H1 (cell line): ENCODE measurements around the gene STRADB. TPM values are rescaled to one million over a fixed set of nuclear protein-coding genes. Genes with fewer than 3 reads are reported as not detected.
"Not testable (repeated sequence)": the region's sequence is repeated elsewhere in the genome, so short reads cannot be mapped to it uniquely, and the experiment has no call there.

Experiments used
- CTCF ChIA-PET: fragments of 300-600 bp; sonication (Branson Sonifier 250); formaldehyde crosslinking; loops from one replicate; lab custom pipeline; 2021; ENCODE audit not compliant: partially characterized antibody; lab: Charles Lee
- POLR2A ChIA-PET: fragments of 300-600 bp; sonication (Branson Sonifier 250); formaldehyde crosslinking; loops from one replicate; lab custom pipeline; 2021; ENCODE audit warnings: inconsistent platforms; ENCODE audit not compliant: partially characterized antibody; lab: Charles Lee
- DNase-seq, 2 experiments: peaks; one replicate each; pipeline versions ENCODE4 v3.0.0 to v3.0.0-alpha.2; 2010 to 2022; ENCODE audit warnings: low spot score in 2 of 2, low read depth in 1 of 2, mixed read lengths in 1 of 2
- FAIRE-seq: peaks from 2 replicates; lab custom pipeline; 2011; peaks lifted over from hg19 to GRCh38; lab: Jason Lieb, UNC
- H2AFZ ChIP-seq: 2 replicates; pipeline ENCODE4 v1.8.1; 2012; ENCODE audit warnings: low read length, inconsistent platforms
- H2AK5ac ChIP-seq: 2 replicates; pipeline ENCODE4 v1.6.1; 2013; ENCODE audit warnings: low read depth, low read length
- H2BK120ac ChIP-seq: replicated peaks from 2 replicates; pipeline ENCODE3; 2013; ENCODE audit warnings: low read depth, low read length, inconsistent platforms
- H2BK12ac ChIP-seq: 2 replicates; pipeline ENCODE4 v1.6.1; 2013; ENCODE audit warnings: low read depth, low read length
- H2BK15ac ChIP-seq: 2 replicates; pipeline ENCODE4 v1.6.1; 2013; ENCODE audit warnings: low read length
- H2BK20ac ChIP-seq: 2 replicates; pipeline ENCODE4 v1.6.1; 2013; ENCODE audit warnings: low read length
- H2BK5ac ChIP-seq: 2 replicates; pipeline ENCODE4 v1.6.1; 2013; ENCODE audit warnings: low read depth, low read length
- H3K14ac ChIP-seq: 2 replicates; pipeline ENCODE4 v1.6.1; 2013; ENCODE audit warnings: inconsistent platforms; ENCODE audit not compliant: insufficient read length
- H3K18ac ChIP-seq: 2 replicates; pipeline ENCODE4 v1.6.1; 2013; ENCODE audit warnings: low read length; ENCODE audit errors: extremely low read depth
- H3K23ac ChIP-seq: 2 replicates; pipeline ENCODE4 v1.6.1; 2013; ENCODE audit warnings: inconsistent platforms; ENCODE audit not compliant: insufficient read length
- H3K23me2 ChIP-seq: 2 replicates; pipeline ENCODE4 v1.6.1; 2013; ENCODE audit warnings: low read depth, low read length
- H3K27ac ChIP-seq: 2 replicates; pipeline ENCODE4 v1.6.1; 2011; ENCODE audit warnings: low read depth, low read length, inconsistent platforms
- H3K27me3 ChIP-seq, 4 experiments: replicated peaks in 1 of 4; 1 replicate in 1 of 4; 2 replicates in 3 of 4; pipeline versions ENCODE4 v1.6.1 to v1.8.1; 2011 to 2013; ENCODE audit warnings: low read length in 3 of 4, mild to moderate bottlenecking in 3 of 4, inconsistent platforms in 2 of 4, mixed read lengths in 2 of 4, moderate library complexity in 1 of 4; ENCODE audit not compliant: control insufficient read depth in 3 of 4, insufficient read depth in 3 of 4; ENCODE audit errors: extremely low read depth in 1 of 4
- H3K36me3 ChIP-seq, 4 experiments: 2 replicates each; pipeline versions ENCODE4 v1.6.1 to v1.8.1; 2011 to 2013; ENCODE audit warnings: mild to moderate bottlenecking in 4 of 4, low read length in 3 of 4, moderate library complexity in 2 of 4, control low read depth in 1 of 4, inconsistent platforms in 1 of 4; ENCODE audit not compliant: insufficient read depth in 4 of 4, control insufficient read depth in 2 of 4
- H3K4ac ChIP-seq: replicated peaks from 2 replicates; pipeline ENCODE3; 2013; ENCODE audit warnings: low read length, low read depth, mixed read lengths, inconsistent platforms; ENCODE audit not compliant: insufficient read length
- H3K4me1 ChIP-seq, 4 experiments: replicated peaks in 1 of 4; 1 replicate in 1 of 4; 2 replicates in 3 of 4; pipeline versions ENCODE4 v1.6.1 to v1.8.1; 2011 to 2013; ENCODE audit warnings: low read length in 3 of 4, inconsistent platforms in 2 of 4, mixed read lengths in 1 of 4; ENCODE audit not compliant: insufficient read depth in 4 of 4, control insufficient read depth in 3 of 4
- H3K4me2 ChIP-seq, 2 experiments: 2 replicates each; pipeline versions ENCODE4 v1.6.1 to v1.8.1; 2011 to 2013; ENCODE audit warnings: low read depth in 2 of 2, low read length in 2 of 2, control low read depth in 1 of 2, inconsistent platforms in 1 of 2, mild to moderate bottlenecking in 1 of 2; ENCODE audit not compliant: insufficient read depth in 1 of 2
- H3K4me3 ChIP-seq, 4 experiments: fragments of 200-600, 300-600 bp in 1 of 4; sonication (generic), shearing (Covaris generic), sonication (Bioruptor Twin) in 1 of 4; 2 replicates each; pipeline versions ENCODE4 v1.5.1 to v1.8.1; 2011 to 2016; ENCODE audit warnings: low read length in 4 of 4, low read depth in 3 of 4, control low read depth in 2 of 4, inconsistent platforms in 2 of 4, mild to moderate bottlenecking in 2 of 4, mixed read lengths in 1 of 4, moderate library complexity in 1 of 4; ENCODE audit not compliant: insufficient read depth in 2 of 4; ENCODE audit errors: extremely low read depth in 1 of 4
- H3K56ac ChIP-seq: replicated peaks from 2 replicates; pipeline ENCODE3; 2013; ENCODE audit warnings: low read depth, mild to moderate bottlenecking, mixed read lengths, low read length, inconsistent platforms; ENCODE audit not compliant: insufficient read length
- H3K79me1 ChIP-seq: 2 replicates; pipeline ENCODE4 v1.6.1; 2013; ENCODE audit warnings: low read depth, low read length, control low read depth
- H3K79me2 ChIP-seq, 2 experiments: 2 replicates each; pipeline versions ENCODE4 v1.6.1 to v1.8.1; 2012 to 2013; ENCODE audit warnings: low read length in 2 of 2, mild to moderate bottlenecking in 2 of 2, inconsistent platforms in 1 of 2; ENCODE audit not compliant: insufficient read depth in 2 of 2, control insufficient read depth in 1 of 2
- H3K9ac ChIP-seq, 4 experiments: replicated peaks in 1 of 4; 1 replicate in 1 of 4; 2 replicates in 3 of 4; pipeline versions ENCODE4 v1.6.1 to v1.8.1; 2011 to 2013; ENCODE audit warnings: low read depth in 3 of 4, low read length in 3 of 4, control low read depth in 2 of 4, mild to moderate bottlenecking in 2 of 4, moderate library complexity in 2 of 4, inconsistent platforms in 1 of 4; ENCODE audit errors: extremely low read depth in 1 of 4
- H3K9me3 ChIP-seq, 2 experiments: 2 replicates each; pipeline versions ENCODE4 v1.6.1 to v1.8.1; 2012 to 2013; ENCODE audit warnings: mild to moderate bottlenecking in 2 of 2, moderate library complexity in 2 of 2, control low read depth in 1 of 2, inconsistent platforms in 1 of 2, low read depth in 1 of 2, low read length in 1 of 2, mixed read lengths in 1 of 2; ENCODE audit not compliant: insufficient read depth in 2 of 2
- H4K20me1 ChIP-seq, 2 experiments: replicated peaks in 1 of 2; 2 replicates each; pipeline versions ENCODE3 to v1.8.1; 2011 to 2013; ENCODE audit warnings: inconsistent platforms in 2 of 2, low read length in 2 of 2, mild to moderate bottlenecking in 1 of 2; ENCODE audit not compliant: insufficient read depth in 2 of 2, control insufficient read depth in 1 of 2
- H4K5ac ChIP-seq: 2 replicates; pipeline ENCODE4 v1.6.1; 2013; ENCODE audit warnings: low read length, low read depth, mixed read lengths, inconsistent platforms; ENCODE audit not compliant: insufficient read length
- H4K8ac ChIP-seq: 2 replicates; pipeline ENCODE4 v1.8.0; 2013; ENCODE audit warnings: mild to moderate bottlenecking, moderate library complexity, low read length, inconsistent platforms; ENCODE audit not compliant: insufficient read depth; ENCODE audit errors: extremely low read depth
- H4K91ac ChIP-seq: replicated peaks from 2 replicates; pipeline ENCODE3; 2013; ENCODE audit warnings: low read length, mixed read lengths, inconsistent platforms; ENCODE audit not compliant: insufficient read length
- WGBS, 2 experiments: shearing (Covaris generic) in 1 of 2; methylation state at CpG; one replicate each; pipeline versions ENCODE4 v1.1.6 to v1.1.7; 2013 to 2015; ENCODE audit warnings: low lambda C conversion rate in 2 of 2, mixed read lengths in 2 of 2, inconsistent platforms in 1 of 2, low coverage in 1 of 2, missing lambda C conversion rate in 1 of 2; ENCODE audit not compliant: insufficient replicate concordance in 2 of 2, insufficient coverage in 1 of 2, insufficient read length in 1 of 2; ENCODE audit errors: extremely low coverage in 1 of 2, missing lambda C conversion rate in 1 of 2; 5-methylcytosine and 5-hydroxymethylcytosine counted together
- polyA plus RNA-seq, 7 experiments: library from polyadenylated mRNA; depleted of rRNA in 3 of 7; stranded (reverse) in 5 of 7; unstranded in 2 of 7; fragments of >200 nt in 5 of 7; fragments of 200-250 nt in 2 of 7; gene quantifications; 1 replicate in 5 of 7; 2 replicates in 1 of 7; 4 replicates in 1 of 7; pipeline versions ENCODE4 v1.2.1 to v1.2.3, GENCODE V29; 2011 to 2013; ENCODE audit warnings: missing spikeins in 2 of 7, mixed read lengths in 2 of 7
- total RNA-seq: library from RNA; stranded (reverse); fragmentation: NEBNext Ultra II Directional; extraction: Animal tissue kit (Norgen Biotek cat#: 25700); gene quantifications from 2 replicates; pipeline ENCODE4 v1.2.1, GENCODE V29; 2021

Gene STRADB
- total and polyA plus RNA-seq, 2 of the 8 experiments (the other 6 are each of a cell fraction or from before 2014, with no cell fraction given), result 20.9 to 34.9 TPM

- not testable (repeated sequence) for H4K5ac ChIP-seq, H3K4ac ChIP-seq, H4K20me1 ChIP-seq, FAIRE-seq, DNase-seq, H3K9ac ChIP-seq, H2AK5ac ChIP-seq, H3K4me2 ChIP-seq, H4K8ac ChIP-seq, H3K9me3 ChIP-seq, H2BK20ac ChIP-seq, H2BK12ac ChIP-seq, H3K23ac ChIP-seq, H2BK15ac ChIP-seq, H3K27ac ChIP-seq, H3K4me3 ChIP-seq, H3K18ac ChIP-seq, H3K27me3 ChIP-seq, H3K79me2 ChIP-seq, H3K56ac ChIP-seq, H2BK120ac ChIP-seq, H3K4me1 ChIP-seq, H3K14ac ChIP-seq, H3K79me1 ChIP-seq, H3K36me3 ChIP-seq, H3K23me2 ChIP-seq, H2AFZ ChIP-seq, H4K91ac ChIP-seq, H2BK5ac ChIP-seq
- ChIA-PET CTCF (interaction anchor here (0.6 to 1.1 kb wide), 2 partner anchors 13 to 169 kb away, joined by 3 to 5 read pairs; no protein-coding TSS in a partner anchor), POLR2A (interaction anchor here (0.6 kb wide), 1 partner anchor 14 kb away, joined by 3 read pairs; no protein-coding TSS in a partner anchor)
- WGBS, 2 experiments, result 92% methylated on average over 1 of the region's 3 CpGs; no CpG with 5 or more reads in 1 of the 2 experiments
Measured at GRCh38 chr2:201439336-201439922, 12.1 kb upstream of the STRADB start.
